Measurements from ENCODE around the gene ARID1A.

The ARID1A gene

DNA sequence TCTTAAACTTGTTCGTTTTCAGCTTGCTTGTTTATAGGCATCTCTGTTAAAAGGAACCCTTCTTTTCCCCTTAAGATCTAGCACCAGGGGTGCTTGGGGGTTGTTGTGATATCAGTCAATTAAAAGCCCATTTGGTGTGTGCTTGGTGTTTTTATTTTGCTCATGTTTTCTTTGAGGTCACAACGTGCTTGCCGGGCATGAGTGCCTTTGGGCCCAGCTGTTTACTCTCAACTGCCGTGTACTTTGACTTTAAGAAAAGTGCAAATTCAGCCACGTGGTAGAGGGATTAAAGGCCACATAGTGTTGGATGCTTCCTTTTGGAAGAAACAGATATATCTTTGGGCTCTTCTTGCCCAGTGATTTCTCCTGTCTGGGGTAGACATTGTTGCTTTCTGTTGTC lies 10.5 kb downstream of the ARID1A start:
- Histone ChIP-seq H4K20me1 (ENCODE audit: insufficient read depth, low read length, poor library complexity, severe bottlenecking) (peaks cover 93% of the 10 kb centered on the region), H3K79me2 (ENCODE audit: insufficient read depth, low read length) (peaks cover 100% of the 10 kb centered on the region), H3K27me3 (ENCODE audit: insufficient read depth, low read length, poor library complexity, severe bottlenecking) (no peaks in the 10 kb centered on the region), H3K9ac (ENCODE audit: low read depth, low read length, poor library complexity, severe bottlenecking) (peak overlapping the region; percentile 21), H3K36me3 (ENCODE audit: insufficient read depth, low read length) (peaks cover 40% of the 10 kb centered on the region), H2AFZ (ENCODE audit: low read length) (no peak overlapping the region), H3K4me1 (ENCODE audit: insufficient read depth, low read length, poor library complexity, severe bottlenecking) (peaks cover 55% of the 10 kb centered on the region), H3K4me2 (ENCODE audit: low read depth, low read length, poor library complexity, severe bottlenecking) (peak overlapping the region; percentile 89), H3F3A (ENCODE audit: low read depth) (no peaks in the 10 kb centered on the region), H3K9me3 (ENCODE audit: insufficient read depth, low read depth, low read length) (no peaks in the 10 kb centered on the region), H3K4me3 (ENCODE audit: low read length, poor library complexity, severe bottlenecking) (peak overlapping the region; percentile 67), H3K9me2 (replicated peaks; ENCODE audit: low read depth, low read length) (no peaks in the 10 kb centered on the region)
- TF ChIP-seq, protein P1, sequence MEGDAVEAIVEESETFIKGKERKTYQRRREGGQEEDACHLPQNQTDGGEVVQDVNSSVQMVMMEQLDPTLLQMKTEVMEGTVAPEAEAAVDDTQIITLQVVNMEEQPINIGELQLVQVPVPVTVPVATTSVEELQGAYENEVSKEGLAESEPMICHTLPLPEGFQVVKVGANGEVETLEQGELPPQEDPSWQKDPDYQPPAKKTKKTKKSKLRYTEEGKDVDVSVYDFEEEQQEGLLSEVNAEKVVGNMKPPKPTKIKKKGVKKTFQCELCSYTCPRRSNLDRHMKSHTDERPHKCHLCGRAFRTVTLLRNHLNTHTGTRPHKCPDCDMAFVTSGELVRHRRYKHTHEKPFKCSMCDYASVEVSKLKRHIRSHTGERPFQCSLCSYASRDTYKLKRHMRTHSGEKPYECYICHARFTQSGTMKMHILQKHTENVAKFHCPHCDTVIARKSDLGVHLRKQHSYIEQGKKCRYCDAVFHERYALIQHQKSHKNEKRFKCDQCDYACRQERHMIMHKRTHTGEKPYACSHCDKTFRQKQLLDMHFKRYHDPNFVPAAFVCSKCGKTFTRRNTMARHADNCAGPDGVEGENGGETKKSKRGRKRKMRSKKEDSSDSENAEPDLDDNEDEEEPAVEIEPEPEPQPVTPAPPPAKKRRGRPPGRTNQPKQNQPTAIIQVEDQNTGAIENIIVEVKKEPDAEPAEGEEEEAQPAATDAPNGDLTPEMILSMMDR (conservative IDR thresholded peaks at IDR 0.05; ENCODE audit: low read length), result no peak
- TF ChIP-seq EZH2phosphoT487 (IDR thresholded peaks at IDR 0.05; ENCODE audit: borderline replicate concordance), result no peak

DNA sequence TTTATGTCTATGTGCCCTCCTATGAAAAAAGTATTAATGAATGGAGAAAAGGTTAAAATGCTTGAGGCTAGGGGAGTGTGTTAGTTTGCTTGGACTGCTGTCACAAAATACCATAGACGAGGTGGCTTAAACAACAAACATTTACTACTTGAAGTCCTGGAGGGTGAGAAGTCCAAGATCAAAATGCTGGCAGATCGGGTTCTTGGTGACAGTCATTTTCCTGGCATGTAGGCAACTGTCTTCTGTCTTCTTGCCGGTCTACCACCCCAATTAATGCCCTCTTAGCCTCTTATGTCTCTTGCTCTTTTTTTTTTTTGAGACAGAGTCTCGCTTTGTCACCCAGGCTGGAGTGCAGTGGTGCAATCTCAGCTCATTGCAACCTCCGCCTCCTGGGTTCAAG lies 15.0 kb downstream of the ARID1A start:
- no peak overlapping the region for H3K9ac ChIP-seq (ENCODE audit: low read depth, low read length, poor library complexity, severe bottlenecking)
- H3K4me1 ChIP-seq (ENCODE audit: insufficient read depth, low read length, poor library complexity, severe bottlenecking), result peaks cover 21% of the 10 kb centered on the region

GRCh38 chr1:26711777-26712176 lies 16.0 kb downstream of the ARID1A start:
- Histone ChIP-seq H3F3A (ENCODE audit: low read depth) (no peaks in the 10 kb centered on the region), H3K9me3 (ENCODE audit: insufficient read depth, low read depth, low read length) (no peaks in the 10 kb centered on the region), H2AFZ (ENCODE audit: low read length) (no peak overlapping the region), H3K4me1 (ENCODE audit: insufficient read depth, low read length, poor library complexity, severe bottlenecking) (peaks cover 11% of the 10 kb centered on the region), H3K9me2 (replicated peaks; ENCODE audit: low read depth, low read length) (no peaks in the 10 kb centered on the region), H3K4me2 (ENCODE audit: low read depth, low read length, poor library complexity, severe bottlenecking) (no peak overlapping the region), H3K4me3 (ENCODE audit: low read length, poor library complexity, severe bottlenecking) (no peak overlapping the region), H3K79me2 (ENCODE audit: insufficient read depth, low read length) (peaks cover 100% of the 10 kb centered on the region), H3K9ac (ENCODE audit: low read depth, low read length, poor library complexity, severe bottlenecking) (no peak overlapping the region), H3K36me3 (ENCODE audit: insufficient read depth, low read length) (peaks cover 78% of the 10 kb centered on the region), H4K20me1 (ENCODE audit: insufficient read depth, low read length, poor library complexity, severe bottlenecking) (peaks cover 93% of the 10 kb centered on the region), H3K27me3 (ENCODE audit: insufficient read depth, low read length, poor library complexity, severe bottlenecking) (no peaks in the 10 kb centered on the region)
- TF ChIP-seq, protein P1 (conservative IDR thresholded peaks at IDR 0.05; ENCODE audit: low read length), result no peak
- TF ChIP-seq EZH2phosphoT487 (IDR thresholded peaks at IDR 0.05; ENCODE audit: borderline replicate concordance), result no peak

More for the DNA sequence above, 15.0 kb downstream of the ARID1A start:
- Histone ChIP-seq H3F3A (ENCODE audit: low read depth) (no peaks in the 10 kb centered on the region), H3K4me3 (ENCODE audit: low read length, poor library complexity, severe bottlenecking) (no peak overlapping the region), H3K79me2 (ENCODE audit: insufficient read depth, low read length) (peaks cover 100% of the 10 kb centered on the region), H3K36me3 (ENCODE audit: insufficient read depth, low read length) (peaks cover 76% of the 10 kb centered on the region), H3K9me3 (ENCODE audit: insufficient read depth, low read depth, low read length) (no peaks in the 10 kb centered on the region), H4K20me1 (ENCODE audit: insufficient read depth, low read length, poor library complexity, severe bottlenecking) (peaks cover 93% of the 10 kb centered on the region), H3K4me2 (ENCODE audit: low read depth, low read length, poor library complexity, severe bottlenecking) (no peak overlapping the region), H3K9me2 (replicated peaks; ENCODE audit: low read depth, low read length) (no peaks in the 10 kb centered on the region), H2AFZ (ENCODE audit: low read length) (no peak overlapping the region), H3K27me3 (ENCODE audit: insufficient read depth, low read length, poor library complexity, severe bottlenecking) (no peaks in the 10 kb centered on the region)
- no peak for TF ChIP-seq EZH2phosphoT487 (IDR thresholded peaks at IDR 0.05; ENCODE audit: borderline replicate concordance)
- TF ChIP-seq, protein P1 (conservative IDR thresholded peaks at IDR 0.05; ENCODE audit: low read length), result no peak
